ENCODE results near the gene SEC14L5.

Gene SEC14L5

DNA sequence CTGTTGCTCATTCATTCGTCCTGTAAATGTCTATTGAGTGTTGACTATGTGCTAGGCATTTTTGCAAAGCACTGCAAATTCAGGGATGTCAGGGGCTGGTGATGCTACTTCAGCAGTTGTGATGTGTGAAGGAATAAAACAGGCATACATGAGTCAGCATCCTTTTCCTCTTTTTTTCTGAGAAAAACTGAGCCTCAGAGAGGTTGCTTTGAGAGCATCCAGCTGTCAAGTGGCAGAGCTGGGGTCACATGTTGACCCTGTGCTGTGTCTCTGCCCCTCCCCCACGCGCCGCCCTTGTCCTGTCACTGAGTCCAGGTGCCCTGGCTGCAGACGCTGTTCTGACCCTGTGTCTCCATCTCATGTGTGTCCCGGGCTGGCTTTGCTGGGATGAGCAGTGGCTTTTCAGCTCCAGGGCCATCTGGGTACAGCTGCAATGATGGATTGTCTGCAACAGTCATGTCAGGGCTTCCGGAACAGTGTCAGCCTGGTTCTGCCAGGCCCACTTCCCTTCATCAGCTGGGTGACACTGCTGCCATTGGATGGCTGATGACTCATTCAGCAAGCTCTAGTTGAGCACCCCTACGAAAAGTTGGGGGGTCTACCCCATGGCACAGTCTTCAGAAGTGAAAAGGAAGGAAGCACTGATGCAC is 14.9 kb downstream of the SEC14L5 start:
- peaks cover 4% of the 10 kb centered on the region for H3K9me3 Mint-ChIP-seq
- H3K27ac Mint-ChIP-seq = no peak overlapping the region
- no peaks in the 10 kb centered on the region for H3K36me3 Mint-ChIP-seq (ENCODE audit: low read depth)
- no peak overlapping the region for H3K4me3 Mint-ChIP-seq
- H3K4me1 Mint-ChIP-seq = peaks cover 5% of the 10 kb centered on the region
- H3K27me3 Mint-ChIP-seq (ENCODE audit: low read depth) = peaks cover 3% of the 10 kb centered on the region
- TF ChIP-seq, protein P1, sequence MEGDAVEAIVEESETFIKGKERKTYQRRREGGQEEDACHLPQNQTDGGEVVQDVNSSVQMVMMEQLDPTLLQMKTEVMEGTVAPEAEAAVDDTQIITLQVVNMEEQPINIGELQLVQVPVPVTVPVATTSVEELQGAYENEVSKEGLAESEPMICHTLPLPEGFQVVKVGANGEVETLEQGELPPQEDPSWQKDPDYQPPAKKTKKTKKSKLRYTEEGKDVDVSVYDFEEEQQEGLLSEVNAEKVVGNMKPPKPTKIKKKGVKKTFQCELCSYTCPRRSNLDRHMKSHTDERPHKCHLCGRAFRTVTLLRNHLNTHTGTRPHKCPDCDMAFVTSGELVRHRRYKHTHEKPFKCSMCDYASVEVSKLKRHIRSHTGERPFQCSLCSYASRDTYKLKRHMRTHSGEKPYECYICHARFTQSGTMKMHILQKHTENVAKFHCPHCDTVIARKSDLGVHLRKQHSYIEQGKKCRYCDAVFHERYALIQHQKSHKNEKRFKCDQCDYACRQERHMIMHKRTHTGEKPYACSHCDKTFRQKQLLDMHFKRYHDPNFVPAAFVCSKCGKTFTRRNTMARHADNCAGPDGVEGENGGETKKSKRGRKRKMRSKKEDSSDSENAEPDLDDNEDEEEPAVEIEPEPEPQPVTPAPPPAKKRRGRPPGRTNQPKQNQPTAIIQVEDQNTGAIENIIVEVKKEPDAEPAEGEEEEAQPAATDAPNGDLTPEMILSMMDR (IDR thresholded peaks at IDR 0.05; ENCODE audit: unreplicated experiment in 3 of 3) = no peak

DNA sequence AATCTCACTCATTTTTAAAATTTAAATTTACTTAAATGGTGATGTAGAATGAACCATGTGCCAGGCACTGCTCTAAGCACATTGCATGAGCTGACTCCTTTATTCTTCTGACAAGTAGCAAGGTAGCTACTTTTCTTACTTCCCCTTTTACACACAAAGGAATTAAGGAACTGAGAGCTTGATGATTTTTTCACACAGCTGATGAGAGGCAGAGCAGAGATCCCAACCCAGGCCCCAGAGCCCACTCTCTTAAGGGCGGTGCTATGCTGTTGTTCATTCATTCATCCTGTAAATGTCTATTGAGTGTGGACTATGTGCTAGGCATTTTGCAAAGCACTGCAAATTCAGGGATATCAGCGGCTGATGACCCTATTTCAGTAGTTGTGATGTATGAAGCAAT is 17.9 kb downstream of the SEC14L5 start:
- TF ChIP-seq, protein P1 (IDR thresholded peaks at IDR 0.05; ENCODE audit: unreplicated experiment in 3 of 3) = no peak
- H3K4me1 Mint-ChIP-seq = no peaks in the 10 kb centered on the region
- no peaks in the 10 kb centered on the region for H3K36me3 Mint-ChIP-seq (ENCODE audit: low read depth)
- H3K9me3 Mint-ChIP-seq = peaks cover 4% of the 10 kb centered on the region
- peaks cover 3% of the 10 kb centered on the region for H3K27me3 Mint-ChIP-seq (ENCODE audit: low read depth)
- no peak overlapping the region for H3K4me3 Mint-ChIP-seq
- H3K27ac Mint-ChIP-seq = no peak overlapping the region

DNA sequence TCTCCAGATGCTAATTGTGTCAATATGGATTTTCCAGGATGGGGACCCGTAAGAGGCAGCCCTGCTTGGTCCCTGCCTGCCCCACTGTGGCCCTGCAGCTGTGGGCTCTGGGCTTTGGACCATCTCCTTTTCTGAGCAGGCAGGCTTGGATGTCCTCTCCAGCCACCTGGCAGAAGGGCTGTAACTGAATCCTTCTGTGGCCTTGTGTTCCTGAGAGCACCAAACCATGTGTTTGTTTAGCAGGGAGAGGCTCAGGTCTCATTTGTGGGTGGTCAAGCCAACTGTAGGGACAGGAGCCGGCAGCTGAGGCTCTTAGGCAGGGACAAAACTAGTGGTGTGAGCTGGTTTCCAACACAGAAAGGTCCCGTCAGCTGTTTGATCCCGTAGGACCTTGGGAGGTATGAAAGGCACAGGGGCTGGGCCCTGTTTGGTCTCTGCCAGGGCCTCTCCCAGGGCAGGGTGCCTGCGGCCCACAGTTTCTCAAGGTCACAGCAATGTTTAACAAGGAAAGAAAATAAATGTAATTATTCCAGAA is 18.5 kb downstream of the SEC14L5 start:
- Mint-ChIP-seq H3K9me3 (peaks cover 4% of the 10 kb centered on the region), H3K27ac (no peak overlapping the region), H3K4me1 (no peaks in the 10 kb centered on the region), H3K36me3 (ENCODE audit: low read depth) (no peaks in the 10 kb centered on the region), H3K27me3 (ENCODE audit: low read depth) (peaks cover 3% of the 10 kb centered on the region), H3K4me3 (no peak overlapping the region)
- TF ChIP-seq, protein P1 (IDR thresholded peaks at IDR 0.05; ENCODE audit: unreplicated experiment in 3 of 3) = no peak

DNA sequence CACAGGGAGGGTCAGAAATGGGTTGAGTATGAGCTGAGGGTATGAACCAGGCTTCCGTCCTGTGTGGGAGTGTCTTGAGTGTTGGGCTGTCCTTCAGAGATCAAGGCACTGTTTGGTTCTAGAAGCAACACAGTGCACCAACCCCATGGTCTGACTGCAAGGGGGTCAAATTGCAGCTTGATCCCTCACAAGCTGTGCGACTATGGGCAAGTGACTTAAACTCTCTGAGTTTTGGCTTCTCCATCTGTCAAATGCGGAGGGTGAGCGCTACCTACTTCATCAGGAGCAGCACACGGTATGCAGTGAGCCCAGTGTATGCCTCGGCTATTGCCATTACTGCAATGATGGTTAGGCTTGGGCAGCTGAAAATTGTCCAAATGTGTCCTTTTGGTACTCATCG is 21.0 kb downstream of the SEC14L5 start:
- Mint-ChIP-seq H3K4me3 (no peak overlapping the region), H3K4me1 (no peaks in the 10 kb centered on the region), H3K36me3 (ENCODE audit: low read depth) (no peaks in the 10 kb centered on the region), H3K27ac (no peak overlapping the region), H3K27me3 (ENCODE audit: low read depth) (peaks cover 7% of the 10 kb centered on the region), H3K9me3 (peaks cover 4% of the 10 kb centered on the region)
- TF ChIP-seq, protein P1 (IDR thresholded peaks at IDR 0.05; ENCODE audit: unreplicated experiment in 3 of 3) = no peak

DNA sequence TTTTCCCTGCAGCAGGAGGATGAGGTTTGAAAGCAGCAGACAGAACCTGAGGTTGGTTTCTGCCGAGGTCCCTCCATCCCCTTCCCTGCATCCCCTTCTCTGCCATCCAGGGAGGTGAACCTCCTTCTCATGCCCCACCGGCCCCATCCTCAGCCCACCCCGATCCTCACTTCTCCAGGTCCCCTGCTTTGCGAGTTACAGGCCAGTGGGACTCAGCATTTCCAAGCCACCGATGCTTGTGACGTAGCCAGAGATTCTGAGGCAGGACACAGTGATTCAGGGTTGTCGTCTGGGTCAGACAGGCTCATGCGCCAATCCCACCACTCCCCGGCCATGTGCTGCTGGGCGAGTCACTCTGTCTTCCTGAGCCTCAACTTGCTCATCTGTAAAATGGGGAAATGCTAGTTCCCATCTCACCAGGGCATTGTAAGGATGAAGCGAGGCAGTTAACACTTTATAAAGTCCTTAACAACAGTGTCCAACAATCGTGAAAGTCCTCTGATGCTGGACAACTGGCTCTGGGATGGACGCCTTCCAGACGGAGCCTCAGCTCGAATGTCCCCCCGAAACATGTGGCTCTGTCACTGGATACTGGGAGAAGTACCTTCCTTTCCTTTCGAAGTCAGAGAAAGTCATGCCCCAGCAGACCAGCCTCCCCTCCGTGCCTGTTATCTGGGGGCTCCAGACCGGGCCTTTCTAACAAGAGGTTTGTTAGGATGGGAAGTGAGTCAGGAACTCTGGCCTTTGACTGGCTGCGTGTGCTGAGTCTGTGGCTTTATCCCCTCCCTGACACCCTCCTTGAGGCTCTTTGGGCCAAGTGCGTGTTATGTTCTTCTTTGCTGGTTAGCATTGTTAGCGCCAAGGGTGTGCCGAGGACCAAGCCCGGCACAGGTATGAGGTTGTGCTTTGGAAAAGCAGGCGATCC is 21.9 kb downstream of the SEC14L5 start:
- Mint-ChIP-seq H3K4me1 (no peaks in the 10 kb centered on the region), H3K9me3 (peaks cover 4% of the 10 kb centered on the region), H3K4me3 (no peak overlapping the region), H3K27me3 (ENCODE audit: low read depth) (peaks cover 15% of the 10 kb centered on the region), H3K27ac (no peak overlapping the region), H3K36me3 (ENCODE audit: low read depth) (no peaks in the 10 kb centered on the region)
- TF ChIP-seq, protein P1 (IDR thresholded peaks at IDR 0.05; ENCODE audit: unreplicated experiment in 3 of 3) = no peak
